GM18507 (cell line): ENCODE data around the gene CLIC5.

ENCODE experiments used
- DNase-seq: peaks from one replicate; pipeline ENCODE4 v3.0.0; 2011; ENCODE audit warnings: low read depth; ENCODE audit not compliant: insufficient read length; ENCODE audit errors: extremely low spot score
- FAIRE-seq: peaks from 2 replicates; lab custom pipeline; 2011; peaks lifted over from hg19 to GRCh38; lab: Jason Lieb, UNC

The CLIC5 gene

GRCh38 chr6:45903959-45904358, 111.7 kb downstream of the CLIC5 start:
- DNase-seq (no peak), FAIRE-seq (no peak)

DNA sequence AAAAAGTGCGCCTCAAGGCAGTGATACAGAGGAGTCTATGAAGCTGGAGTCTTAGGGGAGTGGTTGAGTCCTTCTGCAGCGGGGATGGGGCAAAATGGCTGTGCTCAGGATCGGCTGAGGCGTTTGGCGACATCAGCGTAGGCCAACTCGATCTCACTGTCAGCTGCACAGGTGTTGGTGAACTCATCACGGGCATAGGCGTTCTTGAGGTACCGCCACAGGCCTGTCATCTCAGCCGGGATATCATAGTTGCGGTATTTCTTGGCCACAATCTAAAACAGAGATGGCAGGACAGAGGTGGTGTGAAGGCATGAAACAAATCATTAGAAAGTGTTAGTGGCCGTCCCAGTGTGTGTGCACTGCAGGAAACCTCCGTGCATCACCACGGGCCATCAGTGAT, 112.7 kb downstream of the CLIC5 start:
- FAIRE-seq: no peak
- DNase-seq: no peak

DNA sequence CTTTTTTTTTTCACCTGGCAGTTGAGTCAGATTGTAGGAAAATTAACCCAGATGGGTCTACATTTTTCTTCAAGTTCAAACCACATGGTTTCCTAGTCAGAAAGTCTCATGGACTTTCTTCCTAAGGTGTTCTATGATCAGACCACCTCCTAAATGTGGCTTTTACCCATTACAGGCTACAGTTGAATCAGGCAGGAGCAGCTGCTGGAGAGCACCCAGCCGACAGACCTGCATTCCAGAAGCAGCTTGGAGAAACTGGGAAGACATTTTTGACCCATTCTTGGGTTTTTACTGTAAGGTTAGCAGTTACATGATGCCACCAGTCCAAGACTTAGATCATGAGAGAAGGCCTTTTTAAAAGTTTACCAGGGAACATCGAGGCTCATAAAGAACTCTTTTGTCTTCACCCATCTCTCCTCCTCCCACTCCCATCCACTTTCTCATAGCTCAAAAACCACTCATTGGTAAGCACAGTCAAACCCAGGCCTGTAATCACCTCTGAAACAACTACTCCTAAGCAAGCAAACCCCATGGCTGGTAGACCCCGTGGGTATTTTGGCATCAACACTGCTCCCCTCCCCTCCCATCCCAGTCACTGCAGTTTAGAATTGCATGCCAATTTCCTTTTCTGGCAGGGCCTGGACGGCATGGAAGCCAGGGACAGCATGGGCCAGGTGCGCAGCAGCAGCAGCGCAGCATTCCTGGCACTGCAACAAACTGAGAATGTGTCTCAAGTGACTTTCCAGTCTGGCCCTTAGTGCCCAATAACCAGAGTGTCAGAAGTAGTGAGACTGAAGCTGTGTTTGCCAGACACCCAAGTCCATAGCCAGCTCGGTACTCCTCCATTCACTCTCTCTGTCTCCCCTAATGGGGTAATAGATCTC, 113.7 kb downstream of the CLIC5 start:
- FAIRE-seq: no peak

DNA sequence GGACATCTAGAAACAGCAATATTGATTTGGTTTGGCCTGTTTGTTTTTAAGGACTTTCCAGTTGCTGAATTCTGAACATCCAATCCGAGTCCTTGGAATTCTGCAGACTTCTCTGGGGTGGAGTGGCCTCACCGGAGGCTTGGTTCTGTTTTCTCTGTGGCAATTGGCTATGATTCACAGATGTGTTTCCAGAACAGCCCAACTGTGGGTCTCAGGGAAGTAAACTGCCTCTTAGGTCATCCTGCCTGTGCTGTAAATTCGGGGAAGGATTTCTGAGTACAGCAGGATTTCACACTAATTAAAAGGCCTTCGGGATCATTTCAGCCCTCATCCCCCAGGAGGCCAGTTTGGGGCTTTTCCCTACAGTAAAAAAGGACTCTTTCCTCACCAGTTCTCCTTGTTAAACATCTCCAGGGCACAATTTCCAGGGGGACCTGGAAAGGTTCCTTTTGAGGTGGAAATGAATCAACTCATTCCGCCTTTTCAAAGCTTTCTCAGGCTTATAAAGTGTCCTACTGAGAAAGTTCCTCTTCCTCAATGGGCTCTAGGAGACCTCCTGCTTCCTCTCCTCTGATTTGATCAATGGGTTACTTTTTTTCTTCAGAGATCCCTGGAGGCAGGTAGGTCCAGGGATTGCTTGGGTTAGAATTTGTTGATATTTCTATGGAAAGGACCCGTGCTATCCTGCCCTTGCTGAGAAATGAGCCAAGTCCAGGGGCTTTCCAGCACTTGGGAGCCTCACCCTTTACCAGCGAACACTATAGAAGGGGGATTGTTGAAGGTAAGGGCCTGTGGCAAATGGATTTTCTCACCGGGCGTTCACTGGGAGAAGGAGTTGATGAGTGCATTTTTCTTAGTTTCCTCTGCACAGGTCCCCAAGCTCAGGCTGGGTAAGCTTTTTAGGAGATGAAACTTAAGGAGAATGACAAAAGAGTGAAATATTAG, 114.6 kb downstream of the CLIC5 start:
- no peak for FAIRE-seq
- DNase-seq: no peak

More for the DNA sequence above, 113.7 kb downstream of the CLIC5 start:
- DNase-seq: no peak

GRCh38 chr6:45899683-45899946, 116.0 kb downstream of the CLIC5 start:
- DNase-seq: no peak
- FAIRE-seq: no peak

- DNase-seq (no peak), FAIRE-seq (no peak)
These were observed 116.5 kb downstream of the CLIC5 start for GRCh38 chr6:45898941-45899682.

DNA sequence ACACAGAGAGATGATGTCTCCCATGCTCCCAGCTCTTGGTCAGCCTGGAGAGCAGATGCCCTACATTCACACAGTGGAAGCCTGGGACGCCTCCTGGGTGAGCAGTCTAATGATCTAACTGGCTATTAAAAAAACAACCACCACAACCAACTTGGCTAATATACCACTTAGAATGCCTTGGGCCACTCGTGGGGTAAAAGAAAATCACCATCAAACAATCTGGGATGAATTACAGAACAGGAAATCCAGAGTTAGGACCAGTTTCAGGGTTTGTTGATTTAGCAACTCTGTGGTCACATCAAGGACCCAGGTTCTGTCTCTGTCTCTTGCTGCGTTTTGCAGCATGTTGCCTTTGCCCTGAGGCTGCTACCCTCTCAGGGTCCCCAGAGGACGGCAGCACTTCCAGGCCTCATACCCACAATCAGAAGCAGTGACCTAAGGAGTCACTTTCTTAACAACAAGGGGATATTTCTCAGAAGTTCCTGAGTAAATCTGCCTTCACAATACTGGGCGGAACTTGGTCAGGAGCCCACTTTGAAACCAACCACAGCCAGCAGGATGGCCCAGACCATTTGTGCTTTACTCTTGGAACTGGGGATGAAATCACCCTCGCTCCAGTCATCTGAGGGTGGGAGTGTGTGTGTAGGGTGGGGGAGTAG, 118.7 kb downstream of the CLIC5 start:
- FAIRE-seq: no peak
- DNase-seq: no peak

- FAIRE-seq (no peak), DNase-seq (no peak)
These were observed 120.1 kb downstream of the CLIC5 start for GRCh38 chr6:45895569-45895968.

- FAIRE-seq (no peak), DNase-seq (no peak)
These were observed 122.9 kb downstream of the CLIC5 start for GRCh38 chr6:45892696-45893245.

GRCh38 chr6:45892196-45892595, 123.5 kb downstream of the CLIC5 start:
- no peak for DNase-seq
- no peak for FAIRE-seq

- DNase-seq: no peak
- FAIRE-seq: no peak
These were observed 128.9 kb downstream of the CLIC5 start for GRCh38 chr6:45886776-45887175.

DNA sequence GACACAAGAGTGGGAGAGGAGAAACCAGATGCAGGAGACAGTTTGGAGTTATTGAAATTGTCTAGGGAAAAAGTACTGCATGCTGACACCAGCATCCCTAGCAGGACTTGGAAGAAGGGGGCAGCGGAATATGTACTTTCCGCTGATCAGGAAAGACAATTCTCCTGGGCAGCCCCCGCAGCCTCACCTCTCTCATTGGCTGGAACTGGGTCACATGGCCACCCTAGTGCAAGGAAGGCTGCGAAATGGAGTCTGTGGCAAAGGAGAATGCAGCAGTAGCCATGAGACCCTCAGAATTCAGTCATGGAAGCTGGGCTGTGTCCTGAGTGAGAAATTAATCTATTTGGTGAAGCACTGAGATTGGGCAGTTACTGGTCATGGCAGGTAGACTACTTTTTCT, 131.3 kb downstream of the CLIC5 start:
- FAIRE-seq: no peak
- DNase-seq: no peak

GRCh38 chr6:45882671-45883070, 133.0 kb downstream of the CLIC5 start:
- DNase-seq (no peak), FAIRE-seq (no peak)

DNA sequence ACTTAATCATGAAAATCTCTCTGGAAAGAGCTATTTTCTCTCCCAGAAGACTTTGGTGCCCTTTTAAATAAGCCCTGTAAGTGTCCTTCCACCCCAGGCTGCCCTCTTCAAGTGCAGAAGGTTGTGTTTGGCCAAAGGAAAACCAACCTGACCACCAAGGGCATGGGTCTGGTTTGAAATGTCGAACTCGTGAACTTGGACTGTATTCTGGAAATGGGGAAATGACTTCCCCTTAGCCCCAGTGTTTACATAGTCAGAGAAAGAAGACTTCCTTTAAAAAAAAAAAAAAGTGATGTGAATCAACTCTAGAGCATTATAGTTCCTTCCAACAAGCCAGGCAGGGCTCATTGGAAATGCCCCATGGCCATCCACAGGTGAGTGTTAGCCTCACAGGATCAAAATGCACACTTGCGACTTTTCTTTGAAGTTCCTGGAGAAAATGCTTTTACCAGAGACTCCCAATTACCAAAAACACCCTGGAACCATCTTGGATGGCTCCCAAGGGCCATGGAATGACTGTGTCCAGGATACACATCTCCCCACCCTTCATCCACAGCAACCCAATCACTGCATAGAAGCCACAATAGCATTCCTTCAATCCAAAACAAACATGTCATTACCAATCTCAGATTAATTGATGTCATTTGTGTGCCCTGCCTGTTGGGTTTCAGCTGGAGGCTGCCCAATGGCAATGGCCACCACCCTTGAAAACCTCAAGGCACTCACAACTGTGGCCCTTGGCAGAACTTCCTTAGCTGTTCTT, 133.8 kb downstream of the CLIC5 start:
- DNase-seq (no peak), FAIRE-seq (no peak)

DNA sequence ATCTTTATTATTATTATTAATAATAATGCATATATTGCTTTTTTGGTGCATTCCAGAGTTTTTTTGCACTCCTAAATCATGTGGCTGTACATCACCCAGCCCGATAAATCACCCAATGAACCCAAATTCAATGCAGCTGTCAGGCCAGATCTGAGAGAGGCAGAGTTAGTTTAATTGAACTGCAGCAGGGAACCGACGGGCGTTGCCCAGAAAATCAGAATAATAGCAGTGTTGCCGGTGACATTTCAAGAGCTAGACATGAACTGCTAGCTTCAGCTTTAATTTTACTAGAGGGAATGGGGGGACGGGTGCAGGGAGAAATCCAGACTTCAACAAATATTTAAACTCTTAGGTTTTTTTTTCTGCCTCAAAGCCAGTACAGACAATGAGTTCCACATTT, 135.0 kb downstream of the CLIC5 start:
- DNase-seq (no peak), FAIRE-seq (no peak)

DNA sequence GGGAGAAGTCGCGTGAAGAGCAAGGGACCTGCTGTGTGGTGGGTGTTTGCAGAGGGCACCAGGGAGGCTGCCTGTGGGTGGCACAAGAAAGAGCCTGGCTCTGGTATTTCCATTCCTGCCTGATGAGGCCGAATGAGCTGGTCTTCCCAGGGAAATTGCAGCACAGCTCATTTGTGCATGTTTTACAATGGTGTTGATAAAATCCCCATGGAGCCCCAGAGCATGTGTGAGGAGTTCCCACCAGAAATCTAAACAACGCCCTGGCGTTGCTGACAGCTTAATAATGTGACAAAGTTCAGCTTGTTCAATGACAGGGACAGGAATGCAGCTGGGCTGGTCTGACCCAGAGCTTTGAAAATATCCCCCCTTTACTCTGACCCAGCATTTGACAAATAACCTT, 135.5 kb downstream of the CLIC5 start:
- DNase-seq (no peak), FAIRE-seq (no peak)

DNA sequence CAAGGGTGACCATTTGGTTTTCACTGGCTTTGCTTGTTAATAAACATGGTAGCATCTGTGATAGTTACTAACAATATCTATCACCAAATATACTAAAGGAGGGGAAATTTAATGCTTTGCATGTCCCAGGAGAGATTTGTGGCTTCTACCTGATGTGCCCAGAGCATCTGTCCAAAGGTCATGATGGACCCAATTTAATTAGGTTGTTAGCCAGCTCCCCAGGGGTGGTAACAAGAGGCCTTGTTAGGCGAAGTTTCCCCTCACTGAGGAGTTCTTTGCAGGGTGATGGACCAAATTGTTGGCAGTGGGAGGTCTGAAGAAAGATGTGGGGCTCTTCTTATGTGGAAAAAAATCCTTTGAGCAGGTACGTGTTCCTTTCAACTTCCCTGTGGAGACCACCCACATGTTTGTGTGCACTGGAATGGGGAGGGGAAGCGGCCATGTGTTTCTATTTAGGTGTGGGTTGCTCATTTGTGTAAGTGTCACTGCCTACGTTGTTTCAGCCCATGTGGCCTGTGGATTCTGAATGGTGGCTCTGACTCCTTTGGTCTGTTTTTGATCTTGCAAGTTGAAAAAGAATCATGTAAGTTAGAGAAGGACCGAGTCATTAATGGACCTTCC, 137.6 kb downstream of the CLIC5 start:
- no peak for FAIRE-seq
- no peak for DNase-seq

DNA sequence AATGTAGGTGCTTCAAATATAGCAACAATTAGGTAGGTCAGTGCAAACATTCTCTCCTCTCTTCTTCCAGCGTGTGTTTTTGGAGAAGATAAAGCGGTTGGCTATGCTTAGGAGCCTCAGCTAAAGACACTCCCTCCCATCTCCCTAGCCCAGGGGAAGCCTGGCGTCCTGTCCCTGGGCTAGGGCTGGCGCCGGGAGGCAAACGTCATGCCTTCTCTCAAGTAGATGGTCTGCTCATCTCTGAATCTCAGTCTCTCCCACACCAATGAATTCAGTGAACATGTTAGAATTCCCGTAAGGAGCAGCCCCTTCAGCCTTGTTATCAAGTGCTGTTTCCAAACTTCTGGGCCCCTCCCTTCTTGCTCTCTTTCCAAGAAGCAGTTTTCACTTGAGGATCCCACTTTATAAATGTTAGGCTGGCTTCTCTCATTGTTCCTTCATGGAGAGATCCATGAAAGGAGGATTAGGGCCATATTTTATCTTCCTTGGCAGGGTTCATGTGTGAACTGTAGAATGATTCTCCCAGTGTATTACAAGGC, 142.8 kb downstream of the CLIC5 start:
- FAIRE-seq (no peak), DNase-seq (no peak)
